A673 (cell line): Measurements from ENCODE around the gene CDH10. TPM values are rescaled to one million over a fixed set of nuclear protein-coding genes. Genes with fewer than 3 reads are reported as not detected.
A peak's percentile ranks its signal among the peaks of the same experiment; 100 is the strongest.

Experiments used
- BruUV-seq: library from RNA; stranded (reverse); fragments of 400-500 nt; replicated peaks from 2 replicates; lab custom pipeline; 2021; lab: Mats Ljungman, UMichigan
- CTCF ChIA-PET: fragments of 300-600 bp; sonication (Branson Sonifier 250); formaldehyde crosslinking; loops from one replicate; lab custom pipeline; 2022; ENCODE audit warnings: antibody characterized with exemption; lab: Charles Lee
- POLR2A ChIA-PET: fragments of 300-600 bp; sonication (Branson Sonifier 250); formaldehyde crosslinking; loops from one replicate; lab custom pipeline; 2022; ENCODE audit warnings: antibody characterized with exemption; ENCODE audit not compliant: low non-redundant PET; lab: Charles Lee
- DNase-seq: peaks from one replicate; pipeline ENCODE4 v3.0.0-alpha.2; 2015; ENCODE audit warnings: low spot score
- H3K27ac ChIP-seq: fragments of 200-600 bp; sonication (generic); 2 replicates; pipeline ENCODE4 v1.5.1; 2016; ENCODE audit warnings: mixed run types, low read depth, mild to moderate bottlenecking, mixed read lengths, antibody characterized with exemption, low read length; ENCODE audit not compliant: poor library complexity, severe bottlenecking
- H3K27me3 ChIP-seq: fragments of 200-600 bp; sonication (generic); replicated peaks from 2 replicates; pipeline ENCODE4 v1.6.1; 2017; ENCODE audit warnings: mixed run types, low read depth, mild to moderate bottlenecking, mixed read lengths, antibody characterized with exemption, low read length; ENCODE audit not compliant: insufficient read depth, poor library complexity
- H3K36me3 ChIP-seq: fragments of 200-600 bp; sonication (generic); 2 replicates; pipeline ENCODE4 v1.6.1; 2016; ENCODE audit warnings: mixed run types, mild to moderate bottlenecking, mixed read lengths, antibody characterized with exemption, low read length; ENCODE audit not compliant: insufficient read depth, poor library complexity, severe bottlenecking
- H3K4me1 ChIP-seq: fragments of 200-600 bp; sonication (generic); 2 replicates; pipeline ENCODE4 v1.6.1; 2017; ENCODE audit warnings: mixed run types, mild to moderate bottlenecking, mixed read lengths, antibody characterized with exemption, low read length; ENCODE audit not compliant: insufficient read depth, poor library complexity, severe bottlenecking
- H3K4me3 ChIP-seq: fragments of 200-600 bp; sonication (generic); 2 replicates; pipeline ENCODE4 v1.5.1; 2016; ENCODE audit warnings: low read depth, mixed run types, mild to moderate bottlenecking, mixed read lengths, low read length; ENCODE audit not compliant: poor library complexity, severe bottlenecking
- H3K9me3 ChIP-seq: fragments of 200-600 bp; sonication (generic); 2 replicates; pipeline ENCODE4 v1.6.1; 2016; ENCODE audit warnings: mixed run types, low read depth, mild to moderate bottlenecking, mixed read lengths, antibody characterized with exemption, low read length; ENCODE audit not compliant: poor library complexity, severe bottlenecking
- CTCF ChIP-seq: fragments of 300-800, 200-600 bp; sonication (generic); conservative IDR thresholded peaks from 2 replicates; pipeline ENCODE4 v1.5.1; 2017; ENCODE audit warnings: low read depth, mild to moderate bottlenecking, antibody characterized with exemption, low read length, moderate library complexity, mixed read lengths
- EZH2 ChIP-seq: fragments of 200-600 bp; sonication (generic); IDR thresholded peaks from 2 replicates; pipeline ENCODE4 v1.6.1; 2017; ENCODE audit warnings: borderline replicate concordance, low read depth, mild to moderate bottlenecking, mixed read lengths, antibody characterized with exemption, low read length; ENCODE audit not compliant: poor library complexity, severe bottlenecking
- intact Hi-C: fragments of 100-400 bp; cut with micrococcal nuclease; formaldehyde crosslinking; loops from one replicate; pipeline ENCODE4 v1.10.0; 2022; ENCODE audit not compliant: unreplicated experiment
- total RNA-seq: library from RNA; stranded (reverse); gene quantifications from 2 replicates; pipeline ENCODE4 v1.2.3, GENCODE V29; 2021

The CDH10 gene
- total RNA-seq, 1 experiment from 2014 or later = 1.2 TPM

GRCh38 chr5:24642022-24642421 lies 2.8 kb downstream of the CDH10 start:
- DNase-seq = peak; percentile 74
- TF ChIP-seq EZH2 (no peak), CTCF (peak; percentile 70)
- H3K27me3 ChIP-seq = no peaks in the 10 kb centered on the region
- H3K4me3 ChIP-seq = no peak overlapping the region
- H3K27ac ChIP-seq = no peak overlapping the region
- H3K4me1 ChIP-seq = peaks cover 16% of the 10 kb centered on the region
- POLR2A ChIA-PET = no interaction called here
- BruUV-seq = no TSS peak
- no peaks in the 10 kb centered on the region for H3K36me3 ChIP-seq
- intact Hi-C loops = loop anchor here (1.0 to 10.0 kb wide), 5 partner anchors 105 to 827 kb away; no protein-coding TSS in a partner anchor
- no peaks in the 10 kb centered on the region for H3K9me3 ChIP-seq
- CTCF ChIA-PET = no interaction called here

- intact Hi-C loops = loop anchor here (10.0 kb wide), 1 partner anchor 1700 kb away; no protein-coding TSS in a partner anchor
- no peaks in the 10 kb centered on the region for H3K36me3 ChIP-seq
- POLR2A ChIA-PET = no interaction called here
- no peaks in the 10 kb centered on the region for H3K27me3 ChIP-seq
- H3K27ac ChIP-seq = no peak overlapping the region
- TF ChIP-seq EZH2 (no peak), CTCF (no peak)
- H3K4me1 ChIP-seq = peaks cover 5% of the 10 kb centered on the region
- CTCF ChIA-PET = no interaction called here
- DNase-seq = no peak
- H3K4me3 ChIP-seq = no peak overlapping the region
- no peaks in the 10 kb centered on the region for H3K9me3 ChIP-seq
- no TSS peak for BruUV-seq
Observed at GRCh38 chr5:24635209-24635608, 9.6 kb downstream of the CDH10 start.

- H3K9me3 ChIP-seq = no peaks in the 10 kb centered on the region
- POLR2A ChIA-PET = no interaction called here
- no peaks in the 10 kb centered on the region for H3K27me3 ChIP-seq
- no peaks in the 10 kb centered on the region for H3K4me1 ChIP-seq
- no peaks in the 10 kb centered on the region for H3K36me3 ChIP-seq
- H3K4me3 ChIP-seq = no peak overlapping the region
- H3K27ac ChIP-seq = no peak overlapping the region
- CTCF ChIA-PET = no interaction called here
- no TSS peak for BruUV-seq
- peak; percentile 70 for TF ChIP-seq CTCF
- TF ChIP-seq EZH2 = no peak
- intact Hi-C loops = loop anchor here (10.0 kb wide), 1 partner anchor 1701 kb away; no protein-coding TSS in a partner anchor
- peak; percentile 60 for DNase-seq
Observed at GRCh38 chr5:24633715-24634325, 11.0 kb downstream of the CDH10 start.
